WERI-Rb-1 (cell line): ENCODE results near the gene RAB7B.

Experiments
- DNase-seq: peaks from one replicate; pipeline ENCODE4 v3.0.0-alpha.2; 2020
- H3K27ac ChIP-seq: fragments of 250-450 bp; sonication (Bioruptor Pico); 2 replicates; pipeline ENCODE4 v1.5.1; 2020; ENCODE audit warnings: mild to moderate bottlenecking, moderate library complexity
- H3K27me3 ChIP-seq: fragments of 250-450 bp; sonication (Bioruptor Pico); 2 replicates; pipeline ENCODE4 v1.5.1; 2021; ENCODE audit warnings: mild to moderate bottlenecking, low read depth, moderate library complexity; ENCODE audit not compliant: insufficient read depth, severe bottlenecking
- H3K36me3 ChIP-seq: fragments of 250-450 bp; sonication (Bioruptor Pico); 2 replicates; pipeline ENCODE4 v1.5.1; 2020; ENCODE audit warnings: mild to moderate bottlenecking, moderate library complexity
- H3K4me3 ChIP-seq: 2 replicates; pipeline ENCODE4 v1.5.1; 2011; ENCODE audit warnings: low read depth, mild to moderate bottlenecking, control low read depth, low read length
- H3K9me3 ChIP-seq: fragments of 250-450 bp; sonication (Bioruptor Pico); 2 replicates; pipeline ENCODE4 v1.5.1; 2021; ENCODE audit warnings: mild to moderate bottlenecking, moderate library complexity; ENCODE audit not compliant: severe bottlenecking
- CTCF ChIP-seq: IDR thresholded peaks from 2 replicates; pipeline ENCODE4 v1.5.1; 2011; ENCODE audit warnings: low read depth, mild to moderate bottlenecking, control low read depth, inconsistent platforms, low read length

The RAB7B gene

GRCh38 chr1:206012086-206012859, 9.1 kb upstream of the RAB7B start:
- no peaks in the 10 kb centered on the region for H3K27me3 ChIP-seq
- H3K4me3 ChIP-seq = no peak overlapping the region
- H3K9me3 ChIP-seq = no peaks in the 10 kb centered on the region
- H3K27ac ChIP-seq = no peak overlapping the region
- H3K36me3 ChIP-seq = no peaks in the 10 kb centered on the region
- peak; percentile 29 for DNase-seq
- TF ChIP-seq CTCF = no peak

- no peak for TF ChIP-seq CTCF
- DNase-seq = peak; percentile 41
- Histone ChIP-seq H3K27ac (no peak overlapping the region), H3K27me3 (no peaks in the 10 kb centered on the region), H3K4me3 (no peak overlapping the region), H3K36me3 (no peaks in the 10 kb centered on the region), H3K9me3 (no peaks in the 10 kb centered on the region)
These were observed 7.9 kb upstream of the RAB7B start for GRCh38 chr1:206011057-206011456.

- no peak overlapping the region for H3K4me3 ChIP-seq
- no peak overlapping the region for H3K27ac ChIP-seq
- no peaks in the 10 kb centered on the region for H3K27me3 ChIP-seq
- no peaks in the 10 kb centered on the region for H3K9me3 ChIP-seq
- peak; percentile 9 for DNase-seq
- no peak for TF ChIP-seq CTCF
- H3K36me3 ChIP-seq = no peaks in the 10 kb centered on the region
These were observed 6.9 kb upstream of the RAB7B start for GRCh38 chr1:206010060-206010459.

GRCh38 chr1:206006946-206007345, 3.8 kb upstream of the RAB7B start:
- Histone ChIP-seq H3K9me3 (no peaks in the 10 kb centered on the region), H3K27me3 (no peaks in the 10 kb centered on the region), H3K4me3 (no peak overlapping the region), H3K27ac (no peak overlapping the region), H3K36me3 (no peaks in the 10 kb centered on the region)
- DNase-seq = peak; percentile 3
- TF ChIP-seq CTCF = no peak

GRCh38 chr1:206005778-206006180, 2.6 kb upstream of the RAB7B start:
- TF ChIP-seq CTCF = no peak
- DNase-seq = peak; percentile 6
- no peak overlapping the region for H3K27ac ChIP-seq

GRCh38 chr1:206005234-206005633, 2.0 kb upstream of the RAB7B start:
- TF ChIP-seq CTCF = no peak
- H3K27me3 ChIP-seq = no peaks in the 10 kb centered on the region

More at GRCh38 chr1:206005778-206006180, 2.6 kb upstream of the RAB7B start:
- no peak overlapping the region for H3K4me3 ChIP-seq
- H3K9me3 ChIP-seq = no peaks in the 10 kb centered on the region
- H3K36me3 ChIP-seq = no peaks in the 10 kb centered on the region
- H3K27me3 ChIP-seq = no peaks in the 10 kb centered on the region

More at GRCh38 chr1:206005234-206005633, 2.0 kb upstream of the RAB7B start:
- DNase-seq = peak; percentile 5
- peaks cover 3% of the 10 kb centered on the region for H3K9me3 ChIP-seq
- no peak overlapping the region for H3K4me3 ChIP-seq
- no peaks in the 10 kb centered on the region for H3K36me3 ChIP-seq
- H3K27ac ChIP-seq = no peak overlapping the region
